ENCODE data around the gene RSBN1L. TPM values are rescaled to one million over a fixed set of nuclear protein-coding genes. Genes with fewer than 3 reads are reported as not detected.
A peak's percentile ranks its signal among the peaks of the same experiment; 100 is the strongest.

The RSBN1L gene
- polyA plus RNA-seq (24.7 and 29.1 TPM in 2 replicates), polyA minus RNA-seq (58.0 and 64.0 TPM in 2 replicates)

DNA sequence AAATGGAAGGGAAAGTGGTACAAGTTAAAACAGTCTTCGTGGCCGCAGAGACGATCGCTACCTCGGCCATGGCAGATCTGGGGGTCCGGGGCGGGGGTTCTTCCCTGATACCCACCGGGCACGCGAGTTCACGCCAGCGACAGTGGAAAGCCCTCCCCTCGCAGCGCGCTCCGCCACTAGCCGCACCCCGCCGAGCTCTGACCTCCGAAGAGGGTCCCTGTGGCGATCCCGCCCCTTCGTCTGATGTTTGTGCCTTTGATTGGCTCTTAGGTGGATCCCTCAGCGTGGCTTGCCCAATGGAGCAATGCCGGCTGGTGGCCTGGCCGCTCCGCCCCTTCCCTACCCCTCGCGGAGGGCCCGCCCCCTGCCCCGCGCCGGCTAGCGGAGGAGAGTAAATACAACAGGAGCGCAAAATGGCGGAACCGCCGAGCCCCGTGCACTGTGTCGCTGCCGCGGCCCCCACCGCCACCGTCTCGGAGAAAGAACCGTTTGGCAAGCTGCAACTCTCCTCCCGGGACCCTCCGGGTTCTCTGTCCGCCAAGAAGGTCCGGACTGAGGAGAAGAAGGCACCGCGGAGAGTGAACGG is at the start of gene RSBN1L:
Gene RSBN1L (plus strand): TSS at position 403 of the 586 bp plus-strand sequence. CDS start 11 bp downstream, at position 414.
- H3F3A ChIP-seq (ENCODE audit: insufficient read depth, low read length, poor library complexity, severe bottlenecking), result no peaks in the 10 kb centered on the region
- peaks cover 53% of the 10 kb centered on the region for H3K79me2 ChIP-seq (replicated peaks; ENCODE audit: insufficient read depth, low read length)
- peak within 1 kb of the TSS; percentile 77 for H3K4me3 ChIP-seq (ENCODE audit: low read length)
- H3K27ac ChIP-seq (ENCODE audit: low read length), result peak within 1 kb of the TSS; percentile 94
- TF ChIP-seq EZH2 (IDR thresholded peaks at IDR 0.05; ENCODE audit: borderline replicate concordance, insufficient read depth, low read length, poor library complexity, severe bottlenecking) (no peak), EP300 (conservative IDR thresholded peaks at IDR 0.05; ENCODE audit: poor library complexity, severe bottlenecking) (no peak), TAF1 (IDR thresholded peaks at IDR 0.05; ENCODE audit: low read depth) (peak; percentile 97), POLR2AphosphoS5 (IDR thresholded peaks at IDR 0.05) (peak; percentile 92), RAD21 (conservative IDR thresholded peaks at IDR 0.05) (peak; percentile 13), MXI1 (conservative IDR thresholded peaks at IDR 0.05; ENCODE audit: poor library complexity, severe bottlenecking) (peak; percentile 44), SMC3 (conservative IDR thresholded peaks at IDR 0.05; ENCODE audit: poor library complexity) (no peak)
- TF ChIP-seq, protein P1, sequence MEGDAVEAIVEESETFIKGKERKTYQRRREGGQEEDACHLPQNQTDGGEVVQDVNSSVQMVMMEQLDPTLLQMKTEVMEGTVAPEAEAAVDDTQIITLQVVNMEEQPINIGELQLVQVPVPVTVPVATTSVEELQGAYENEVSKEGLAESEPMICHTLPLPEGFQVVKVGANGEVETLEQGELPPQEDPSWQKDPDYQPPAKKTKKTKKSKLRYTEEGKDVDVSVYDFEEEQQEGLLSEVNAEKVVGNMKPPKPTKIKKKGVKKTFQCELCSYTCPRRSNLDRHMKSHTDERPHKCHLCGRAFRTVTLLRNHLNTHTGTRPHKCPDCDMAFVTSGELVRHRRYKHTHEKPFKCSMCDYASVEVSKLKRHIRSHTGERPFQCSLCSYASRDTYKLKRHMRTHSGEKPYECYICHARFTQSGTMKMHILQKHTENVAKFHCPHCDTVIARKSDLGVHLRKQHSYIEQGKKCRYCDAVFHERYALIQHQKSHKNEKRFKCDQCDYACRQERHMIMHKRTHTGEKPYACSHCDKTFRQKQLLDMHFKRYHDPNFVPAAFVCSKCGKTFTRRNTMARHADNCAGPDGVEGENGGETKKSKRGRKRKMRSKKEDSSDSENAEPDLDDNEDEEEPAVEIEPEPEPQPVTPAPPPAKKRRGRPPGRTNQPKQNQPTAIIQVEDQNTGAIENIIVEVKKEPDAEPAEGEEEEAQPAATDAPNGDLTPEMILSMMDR (IDR thresholded peaks at IDR 0.05; ENCODE audit: poor library complexity, severe bottlenecking), result peak; percentile 71
- TF ChIP-seq, protein P2, sequence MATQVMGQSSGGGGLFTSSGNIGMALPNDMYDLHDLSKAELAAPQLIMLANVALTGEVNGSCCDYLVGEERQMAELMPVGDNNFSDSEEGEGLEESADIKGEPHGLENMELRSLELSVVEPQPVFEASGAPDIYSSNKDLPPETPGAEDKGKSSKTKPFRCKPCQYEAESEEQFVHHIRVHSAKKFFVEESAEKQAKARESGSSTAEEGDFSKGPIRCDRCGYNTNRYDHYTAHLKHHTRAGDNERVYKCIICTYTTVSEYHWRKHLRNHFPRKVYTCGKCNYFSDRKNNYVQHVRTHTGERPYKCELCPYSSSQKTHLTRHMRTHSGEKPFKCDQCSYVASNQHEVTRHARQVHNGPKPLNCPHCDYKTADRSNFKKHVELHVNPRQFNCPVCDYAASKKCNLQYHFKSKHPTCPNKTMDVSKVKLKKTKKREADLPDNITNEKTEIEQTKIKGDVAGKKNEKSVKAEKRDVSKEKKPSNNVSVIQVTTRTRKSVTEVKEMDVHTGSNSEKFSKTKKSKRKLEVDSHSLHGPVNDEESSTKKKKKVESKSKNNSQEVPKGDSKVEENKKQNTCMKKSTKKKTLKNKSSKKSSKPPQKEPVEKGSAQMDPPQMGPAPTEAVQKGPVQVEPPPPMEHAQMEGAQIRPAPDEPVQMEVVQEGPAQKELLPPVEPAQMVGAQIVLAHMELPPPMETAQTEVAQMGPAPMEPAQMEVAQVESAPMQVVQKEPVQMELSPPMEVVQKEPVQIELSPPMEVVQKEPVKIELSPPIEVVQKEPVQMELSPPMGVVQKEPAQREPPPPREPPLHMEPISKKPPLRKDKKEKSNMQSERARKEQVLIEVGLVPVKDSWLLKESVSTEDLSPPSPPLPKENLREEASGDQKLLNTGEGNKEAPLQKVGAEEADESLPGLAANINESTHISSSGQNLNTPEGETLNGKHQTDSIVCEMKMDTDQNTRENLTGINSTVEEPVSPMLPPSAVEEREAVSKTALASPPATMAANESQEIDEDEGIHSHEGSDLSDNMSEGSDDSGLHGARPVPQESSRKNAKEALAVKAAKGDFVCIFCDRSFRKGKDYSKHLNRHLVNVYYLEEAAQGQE (IDR thresholded peaks at IDR 0.05; ENCODE audit: borderline replicate concordance), result peak; percentile 80
- peak within 1 kb of the TSS; percentile 91 for H3K9ac ChIP-seq (ENCODE audit: low read length)
- H3K4me2 ChIP-seq (ENCODE audit: low read length), result peak within 1 kb of the TSS; percentile 95
- H3K36me3 ChIP-seq (ENCODE audit: insufficient read depth, low read length), result no peaks in the 10 kb centered on the region
- H3K9me3 ChIP-seq (ENCODE audit: low read length), result no peaks in the 10 kb centered on the region
- peak within 1 kb of the TSS; percentile 78 for H2AFZ ChIP-seq (ENCODE audit: low read depth, low read length)
- no peaks in the 10 kb centered on the region for H3K27me3 ChIP-seq (ENCODE audit: insufficient read depth, low read depth, low read length)
- no peaks in the 10 kb centered on the region for H3K9me2 ChIP-seq (ENCODE audit: insufficient read depth, low read length)
- H4K20me1 ChIP-seq (ENCODE audit: insufficient read depth), result no peaks in the 10 kb centered on the region

DNA sequence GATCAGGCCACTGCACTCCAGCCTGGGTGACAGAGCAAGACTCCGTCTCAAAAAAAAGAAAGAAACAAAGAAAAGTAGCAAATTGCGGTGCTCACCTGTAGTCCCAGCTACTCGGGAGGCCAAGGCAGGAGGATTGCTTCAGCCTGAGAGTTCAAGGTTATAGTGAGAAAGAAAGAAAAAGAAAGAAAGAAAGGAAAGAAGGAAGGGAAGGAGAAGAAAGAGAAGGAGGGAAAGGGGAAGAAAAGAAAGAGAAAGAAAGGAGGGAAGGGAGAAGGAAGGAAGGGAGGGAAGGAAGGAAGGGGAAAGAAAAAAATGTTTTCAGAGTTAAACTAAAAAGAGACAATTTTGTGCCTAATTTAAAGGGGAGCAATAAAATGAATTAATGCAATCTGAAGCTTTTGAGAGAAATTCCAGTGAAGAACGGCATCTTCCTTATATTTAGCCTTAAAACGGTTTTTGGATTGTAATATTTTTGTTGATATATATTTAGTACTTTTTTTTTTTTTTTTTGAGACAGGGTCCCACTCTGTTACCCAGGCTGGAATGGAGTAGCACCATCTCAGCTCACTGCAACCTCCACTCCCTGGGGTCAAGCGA is 47.4 kb upstream of the RSBN1L start:
- no peak for TF ChIP-seq RAD21 (conservative IDR thresholded peaks at IDR 0.05)
- TF ChIP-seq EZH2 (IDR thresholded peaks at IDR 0.05; ENCODE audit: borderline replicate concordance, insufficient read depth, low read length, poor library complexity, severe bottlenecking), result no peak
- no peak for TF ChIP-seq SMC3 (conservative IDR thresholded peaks at IDR 0.05; ENCODE audit: poor library complexity)
- TF ChIP-seq, protein P2 (IDR thresholded peaks at IDR 0.05; ENCODE audit: borderline replicate concordance), result no peak
- TF ChIP-seq MXI1 (conservative IDR thresholded peaks at IDR 0.05; ENCODE audit: poor library complexity, severe bottlenecking), result no peak
- no peak overlapping the region for H3K4me2 ChIP-seq (ENCODE audit: low read length)
- H3K9me2 ChIP-seq (ENCODE audit: insufficient read depth, low read length), result no peaks in the 10 kb centered on the region
- H2AFZ ChIP-seq (ENCODE audit: low read depth, low read length), result no peak overlapping the region
- H3K79me2 ChIP-seq (replicated peaks; ENCODE audit: insufficient read depth, low read length), result no peaks in the 10 kb centered on the region
- H4K20me1 ChIP-seq (ENCODE audit: insufficient read depth), result no peaks in the 10 kb centered on the region
- no peak overlapping the region for H3K9ac ChIP-seq (ENCODE audit: low read length)
- no peaks in the 10 kb centered on the region for H3F3A ChIP-seq (ENCODE audit: insufficient read depth, low read length, poor library complexity, severe bottlenecking)
- H3K27me3 ChIP-seq (ENCODE audit: insufficient read depth, low read depth, low read length), result no peaks in the 10 kb centered on the region
- H3K27ac ChIP-seq (ENCODE audit: low read length), result no peak overlapping the region
- no peak overlapping the region for H3K4me3 ChIP-seq (ENCODE audit: low read length)
- H3K9me3 ChIP-seq (ENCODE audit: low read length), result no peaks in the 10 kb centered on the region
- no peaks in the 10 kb centered on the region for H3K36me3 ChIP-seq (ENCODE audit: insufficient read depth, low read length)
